T-helper 2 cell treated with Interferon-gamma antibody and Interleukin-4, amounts not matched to agents 100 ng/mL and 5 ng/mL, for 36 hours (primary cell): ENCODE results near the gene SNX22. TPM values are rescaled to one million over a fixed set of nuclear protein-coding genes. Genes with fewer than 3 reads are reported as not detected.

ENCODE experiments used
- intact Hi-C: fragments of 100-400 bp; cut with micrococcal nuclease; formaldehyde crosslinking; loops from one replicate; pipeline ENCODE4 v1.15.1; 2023
- total RNA-seq: library from RNA; stranded (reverse); gene quantifications from 2 replicates; pipeline ENCODE4 v1.2.3, GENCODE V29; 2022

Gene SNX22
- total RNA-seq, 1 donor from 2014 or later = 0.36 TPM

DNA sequence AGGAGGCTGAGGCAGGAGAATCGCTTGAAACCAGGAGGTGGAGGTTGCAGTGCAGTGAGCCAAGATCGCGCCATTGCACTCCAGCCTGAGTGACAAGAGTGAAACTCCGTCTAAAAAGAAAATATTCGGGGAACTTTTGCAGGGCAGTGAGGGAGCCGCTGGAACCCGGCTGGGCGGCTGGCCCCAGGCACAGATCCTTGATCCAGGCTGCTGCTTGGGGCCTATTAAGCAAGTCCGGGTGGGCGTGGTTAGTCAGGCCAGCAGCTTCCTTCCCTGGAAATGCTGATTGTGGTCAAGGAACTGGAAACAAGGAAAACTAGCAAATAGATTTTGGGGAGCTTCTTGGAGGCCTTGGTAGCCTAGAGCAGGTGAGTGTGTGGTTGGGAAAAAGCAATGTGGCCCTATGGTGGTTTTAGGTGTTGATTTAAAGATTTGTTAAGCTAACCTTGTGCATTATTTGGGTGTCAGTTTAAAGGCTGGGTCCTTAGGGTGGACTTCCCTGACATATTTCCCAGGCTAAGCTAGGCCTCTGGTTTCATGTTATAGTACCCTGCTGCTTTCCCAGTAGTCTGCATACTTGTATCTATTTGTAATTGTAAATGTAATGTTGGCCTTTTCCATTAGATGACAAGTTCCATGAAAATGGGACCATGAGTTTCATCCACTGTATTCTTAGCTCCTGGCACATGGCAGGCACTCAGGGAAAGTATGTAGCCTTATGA is 17.7 kb upstream of the SNX22 start:
- intact Hi-C loops = no loop called here

DNA sequence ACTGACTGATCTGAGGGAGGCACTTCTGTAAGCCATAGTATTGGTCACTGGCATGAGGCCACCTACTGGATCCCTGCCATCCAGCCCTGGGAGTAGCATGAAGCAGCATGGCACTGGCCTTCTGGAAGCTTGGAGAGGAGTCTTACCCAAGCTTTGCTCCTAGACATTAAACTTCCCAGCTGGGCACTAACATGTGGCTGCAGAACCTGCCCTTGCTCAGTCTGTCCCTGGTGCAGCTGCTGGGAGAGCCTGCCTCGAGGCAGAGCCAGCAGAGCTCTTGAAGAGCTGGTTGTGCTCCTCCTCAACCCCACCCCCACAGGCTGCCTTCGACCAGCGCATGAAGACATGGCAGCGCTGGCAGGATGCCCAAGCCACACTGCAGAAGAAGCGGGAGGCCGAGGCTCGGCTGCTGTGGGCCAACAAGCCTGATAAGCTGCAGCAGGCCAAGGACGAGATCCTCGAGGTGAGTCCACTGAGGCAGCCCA is 17.1 kb upstream of the SNX22 start:
- intact Hi-C loops = no loop called here

DNA sequence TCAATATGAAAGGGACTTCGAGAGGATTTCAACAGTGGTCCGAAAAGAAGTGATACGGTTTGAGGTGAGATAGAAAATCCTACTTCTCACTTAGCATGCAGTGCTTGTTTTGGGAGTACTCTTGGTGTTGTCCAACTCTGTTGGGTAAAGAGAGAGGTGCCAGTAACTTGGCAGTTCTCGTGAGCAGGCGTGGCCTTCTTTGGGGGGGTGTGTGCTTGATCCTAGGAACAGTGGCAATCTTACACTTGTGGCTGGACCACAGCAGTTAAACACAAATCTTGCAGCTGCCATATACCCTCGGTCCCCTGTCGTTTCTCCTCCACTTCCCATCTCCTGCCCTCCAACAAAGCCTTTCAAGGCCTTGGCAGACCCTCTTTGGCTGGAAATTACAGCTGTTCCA is 15.2 kb upstream of the SNX22 start:
- intact Hi-C loops = no loop called here

DNA sequence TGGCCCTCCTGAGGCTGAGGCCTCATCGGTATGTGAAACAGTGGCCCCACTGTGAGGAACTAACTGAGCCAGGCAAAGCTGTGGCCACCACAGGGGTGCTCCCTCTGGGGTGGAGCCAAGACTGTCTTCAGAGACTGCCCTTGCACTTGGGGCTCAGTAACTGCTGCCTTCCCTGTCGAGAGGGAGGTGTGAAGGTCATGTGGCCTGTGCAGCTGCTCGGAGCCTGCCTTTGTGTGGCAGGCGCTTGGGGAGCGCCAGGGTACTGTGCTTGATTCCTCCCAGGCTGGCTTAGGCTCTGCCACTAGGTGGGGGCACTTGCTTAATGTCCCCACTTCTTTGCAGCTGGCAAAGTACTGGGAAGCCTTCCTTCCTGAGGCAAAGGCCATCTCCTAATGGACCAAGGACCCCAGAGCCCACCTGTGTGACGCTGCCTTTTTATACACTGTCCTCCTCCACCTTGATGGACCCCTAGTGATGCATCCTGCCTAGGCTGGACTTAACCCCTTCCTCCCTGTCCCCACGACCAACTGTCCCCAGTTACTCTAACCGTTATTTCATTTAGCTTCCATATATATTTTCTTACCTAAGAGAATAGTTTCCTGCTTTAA is 14.2 kb upstream of the SNX22 start:
- intact Hi-C loops = no loop called here

DNA sequence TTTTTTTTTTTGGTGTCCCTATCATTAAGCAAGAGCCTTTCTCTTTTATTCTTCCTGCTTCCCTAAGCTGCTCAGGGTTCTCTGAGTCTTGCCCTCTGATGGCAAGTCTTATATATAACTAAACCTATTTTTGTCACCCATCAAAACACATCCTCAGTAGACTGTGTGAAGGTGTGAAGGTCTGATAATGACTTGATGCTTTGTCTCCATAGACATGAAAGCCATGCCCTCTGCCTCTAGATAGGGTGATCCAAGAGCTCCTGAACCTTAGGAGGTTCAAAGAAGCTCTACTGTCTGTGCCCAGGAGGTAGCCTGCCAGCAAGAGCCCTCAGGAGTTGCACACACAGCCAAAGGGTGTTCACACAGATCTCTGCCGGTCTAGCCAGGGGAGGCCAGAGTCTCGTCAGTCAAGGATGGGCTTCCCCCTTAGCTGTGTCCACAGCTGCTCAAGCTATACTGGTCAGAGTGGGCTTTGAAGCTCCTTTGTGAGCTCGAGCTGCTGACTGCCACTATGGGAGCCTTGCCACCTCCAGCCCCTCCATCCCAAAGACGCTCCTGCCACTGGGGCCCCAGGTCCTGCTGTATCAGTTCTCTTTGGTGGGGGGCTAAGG is 13.1 kb upstream of the SNX22 start:
- intact Hi-C loops = no loop called here

DNA sequence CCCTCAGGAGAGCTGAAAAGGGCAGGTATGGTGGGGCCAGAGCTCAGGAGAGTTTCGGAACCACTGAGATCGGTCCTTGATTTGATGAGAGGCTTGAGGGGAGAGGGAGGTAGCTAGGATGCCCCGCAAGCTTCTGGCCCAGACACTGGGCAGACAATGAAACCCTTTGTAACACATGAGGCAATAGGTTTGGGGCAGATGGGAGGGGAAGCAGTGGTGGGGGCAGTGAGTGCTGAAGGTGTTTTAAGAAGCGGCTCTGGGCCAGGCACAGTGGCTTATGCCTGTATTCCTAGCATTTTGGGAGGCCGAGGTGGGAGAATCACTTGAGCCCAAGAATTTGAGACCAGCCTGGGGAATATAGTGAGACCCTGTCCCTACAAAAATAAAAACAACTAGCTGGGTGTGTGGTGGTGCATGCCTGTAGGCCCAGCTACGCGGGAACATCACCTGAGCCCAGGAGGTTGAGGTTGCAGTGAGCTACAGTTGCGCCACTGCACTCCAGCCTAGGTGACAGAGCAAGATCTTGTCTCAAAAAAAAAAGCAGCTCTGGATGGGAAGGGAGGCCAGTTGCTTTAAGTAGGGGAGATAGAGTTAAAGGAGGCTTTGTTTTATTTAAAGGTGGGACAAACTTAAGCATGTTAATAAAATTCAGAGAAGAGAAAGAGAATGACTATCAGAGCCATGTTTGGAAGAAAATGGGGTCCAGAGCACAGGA is 9.6 kb upstream of the SNX22 start:
- intact Hi-C loops = no loop called here

DNA sequence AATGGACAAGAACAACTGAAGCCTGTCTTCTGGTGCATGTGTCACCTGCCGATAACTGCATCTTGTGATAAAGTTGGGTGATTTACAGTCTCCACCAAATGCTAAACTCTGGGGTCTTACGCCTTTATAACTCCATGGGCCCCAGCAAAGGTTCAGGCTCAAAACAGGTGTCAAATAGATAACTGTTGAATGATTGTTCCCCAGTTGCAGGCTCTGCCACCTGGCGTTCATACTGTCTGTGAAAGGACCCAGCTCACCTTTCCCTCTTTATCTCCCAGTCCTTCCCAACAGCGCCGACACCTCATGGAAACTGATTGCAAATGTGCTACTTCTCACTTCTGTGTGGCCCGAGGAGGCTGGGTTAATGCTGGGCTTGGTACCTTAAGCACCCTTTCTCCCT is 8.3 kb upstream of the SNX22 start:
- intact Hi-C loops = no loop called here

GRCh38 chr15:64144192-64144564 is 7.4 kb upstream of the SNX22 start:
- intact Hi-C loops = no loop called here

DNA sequence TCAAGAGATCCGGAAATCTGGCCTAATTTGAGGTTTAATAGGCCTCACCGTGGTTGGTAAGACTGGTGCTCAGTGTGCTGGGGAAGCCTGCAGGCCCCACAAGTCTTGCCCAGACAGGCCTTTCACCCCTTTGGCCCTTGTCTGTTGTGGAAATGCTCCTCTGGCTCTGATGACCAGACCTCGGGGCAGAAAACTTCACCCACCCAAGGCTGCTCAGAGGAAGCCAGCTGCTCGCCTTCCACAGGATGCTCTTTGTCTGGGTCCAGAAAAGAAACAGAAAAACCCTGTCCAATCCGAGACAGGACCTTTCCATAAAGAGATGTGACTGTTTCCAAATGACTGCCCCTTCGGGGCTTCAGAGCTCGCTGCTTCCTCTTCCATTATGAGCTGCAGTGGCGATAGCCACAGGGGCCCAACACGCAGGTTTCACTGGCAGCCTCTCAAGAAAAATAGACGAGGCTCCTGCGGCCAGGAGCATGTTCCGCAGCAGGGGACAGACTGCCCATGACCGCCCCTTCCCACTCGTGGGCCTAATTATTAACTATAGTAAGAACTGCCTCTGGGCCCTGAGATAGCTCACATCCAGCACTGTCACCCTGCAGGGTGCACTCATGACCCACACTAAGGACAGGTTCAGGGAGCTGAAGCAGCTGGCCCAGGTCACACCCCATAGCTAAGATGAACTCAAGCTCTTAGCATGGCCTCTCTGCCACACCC is 6.8 kb upstream of the SNX22 start:
- intact Hi-C loops = no loop called here

DNA sequence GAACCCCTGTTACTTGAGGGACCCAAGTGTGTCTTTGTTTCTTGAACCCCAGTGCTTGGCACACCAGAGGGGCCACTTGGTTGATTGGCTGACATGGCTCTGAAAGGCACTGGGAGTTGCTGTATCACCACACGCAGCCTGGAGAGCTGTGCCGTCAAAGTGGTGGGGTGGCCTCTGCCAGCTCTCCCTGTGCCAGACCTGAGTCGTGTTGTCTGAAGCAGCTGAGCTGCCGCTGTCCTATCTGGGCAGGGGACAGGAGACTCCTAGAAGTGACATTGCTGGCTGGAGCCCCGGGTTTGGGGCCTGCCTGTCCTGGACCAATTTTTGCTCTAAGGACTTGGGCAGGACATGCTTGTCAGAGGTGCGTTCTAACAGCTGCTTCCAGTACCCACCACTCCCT is 5.5 kb upstream of the SNX22 start:
- intact Hi-C loops = no loop called here

- intact Hi-C loops = no loop called here
Observed at GRCh38 chr15:64146520-64146884, 5.0 kb upstream of the SNX22 start.

- intact Hi-C loops = no loop called here
Observed at GRCh38 chr15:64146885-64147681, 4.4 kb upstream of the SNX22 start.

DNA sequence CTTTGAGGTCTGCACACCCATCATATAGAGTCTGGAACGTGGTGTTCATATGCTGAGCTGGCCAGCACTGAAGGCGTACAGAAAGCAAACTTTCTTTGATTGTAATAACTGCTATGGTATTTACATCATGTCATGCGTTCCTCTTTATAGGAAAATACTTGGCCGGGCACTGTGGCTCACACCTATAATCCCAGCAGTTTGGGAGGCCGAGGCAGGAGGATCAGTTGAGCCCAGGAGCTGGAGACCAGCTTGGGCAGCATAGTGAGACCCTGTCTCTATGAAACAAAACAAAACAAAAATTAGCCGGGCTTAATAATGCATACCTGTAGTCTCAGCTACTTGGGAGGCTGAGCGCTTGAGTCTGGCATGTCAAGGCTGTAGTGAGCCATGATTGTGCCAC is 3.4 kb upstream of the SNX22 start:
- intact Hi-C loops = no loop called here

DNA sequence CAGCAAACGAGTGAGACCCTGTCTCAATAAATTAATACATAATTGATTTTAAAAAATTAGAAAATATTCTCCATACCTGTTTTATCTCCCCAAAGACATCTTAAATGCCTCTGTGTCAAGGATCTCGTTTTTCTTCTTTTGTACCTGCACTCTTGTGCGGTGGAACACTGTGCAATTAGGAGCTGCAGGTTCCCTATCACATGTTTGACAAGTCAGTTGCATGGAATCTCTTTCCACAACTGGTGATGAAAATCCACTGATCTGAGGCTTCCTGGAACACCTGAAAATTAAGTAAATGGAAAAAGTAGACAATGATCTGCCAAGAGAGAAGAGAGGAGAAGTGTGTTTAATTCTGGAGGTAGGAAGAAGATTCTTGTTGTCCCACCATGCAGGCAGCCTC is 3.0 kb upstream of the SNX22 start:
- intact Hi-C loops = no loop called here

GRCh38 chr15:64149424-64149823 is 2.1 kb upstream of the SNX22 start:
- intact Hi-C loops = no loop called here

- intact Hi-C loops = loop anchor here (10.0 kb wide), 1 partner anchor 675 kb away; no protein-coding TSS in a partner anchor
Observed at GRCh38 chr15:64149893-64150578, 1.5 kb upstream of the SNX22 start.

- intact Hi-C loops = loop anchor here (1.0 to 10.0 kb wide), 3 partner anchors 11 to 678 kb away; partner anchors contain the start of gene PPIB
Observed at GRCh38 chr15:64152507-64153387, 1.2 kb downstream of the SNX22 start.

DNA sequence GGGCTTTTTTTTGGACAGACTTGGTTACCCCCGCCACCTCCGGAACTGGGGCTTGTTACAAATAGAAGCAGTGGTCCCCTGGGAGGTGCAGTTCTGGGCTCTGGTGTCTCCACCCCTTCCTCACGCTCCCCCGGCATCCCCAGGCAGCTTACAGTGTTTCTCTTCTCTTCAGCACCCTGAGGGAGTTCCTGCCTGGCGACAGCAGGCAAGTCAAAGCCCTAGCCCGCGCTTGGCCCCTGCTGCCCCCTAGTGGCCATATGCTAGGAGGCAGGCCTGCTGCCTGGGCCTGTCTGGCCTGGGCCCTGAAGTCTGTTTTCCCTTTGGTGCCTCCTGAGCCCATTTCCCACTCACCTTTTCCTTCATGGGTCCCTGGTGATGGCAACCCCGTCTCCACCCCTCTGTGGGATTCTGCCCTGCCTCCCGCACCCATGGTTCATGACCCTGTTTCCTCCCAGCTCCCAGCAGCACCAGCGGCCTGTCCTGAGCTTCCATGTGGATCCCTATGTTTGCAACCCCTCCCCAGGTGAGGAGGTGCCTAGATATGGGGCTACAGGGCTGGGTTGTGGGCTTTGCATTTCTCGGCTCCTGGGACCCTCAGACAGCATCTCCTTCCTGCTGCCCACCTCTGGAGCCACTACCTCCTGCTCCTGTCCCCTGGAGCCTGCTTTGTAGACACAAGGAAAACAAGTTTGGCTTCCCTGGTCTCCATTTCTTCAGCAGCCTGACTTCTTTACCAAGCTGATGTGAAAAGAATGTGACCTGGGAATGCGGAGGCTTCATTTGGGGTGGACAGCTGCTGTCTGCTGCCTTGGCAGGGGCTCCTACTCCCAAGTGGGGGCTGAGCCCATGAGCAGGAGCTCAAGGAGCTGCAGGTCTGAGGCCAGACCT is 2.2 kb downstream of the SNX22 start:
- intact Hi-C loops = loop anchor here (1.0 to 10.0 kb wide), 3 partner anchors 10 to 679 kb away; partner anchors contain the start of gene PPIB
